ENCODE results near the gene DNMBP. TPM values are rescaled to one million over a fixed set of nuclear protein-coding genes. Genes with fewer than 3 reads are reported as not detected.
"Not testable (repeated sequence)": the region's sequence is repeated elsewhere in the genome, so short reads cannot be mapped to it uniquely, and the experiment has no call there.

The DNMBP gene
- total RNA-seq, 1 donor from 2014 or later = 7.7 TPM

DNA sequence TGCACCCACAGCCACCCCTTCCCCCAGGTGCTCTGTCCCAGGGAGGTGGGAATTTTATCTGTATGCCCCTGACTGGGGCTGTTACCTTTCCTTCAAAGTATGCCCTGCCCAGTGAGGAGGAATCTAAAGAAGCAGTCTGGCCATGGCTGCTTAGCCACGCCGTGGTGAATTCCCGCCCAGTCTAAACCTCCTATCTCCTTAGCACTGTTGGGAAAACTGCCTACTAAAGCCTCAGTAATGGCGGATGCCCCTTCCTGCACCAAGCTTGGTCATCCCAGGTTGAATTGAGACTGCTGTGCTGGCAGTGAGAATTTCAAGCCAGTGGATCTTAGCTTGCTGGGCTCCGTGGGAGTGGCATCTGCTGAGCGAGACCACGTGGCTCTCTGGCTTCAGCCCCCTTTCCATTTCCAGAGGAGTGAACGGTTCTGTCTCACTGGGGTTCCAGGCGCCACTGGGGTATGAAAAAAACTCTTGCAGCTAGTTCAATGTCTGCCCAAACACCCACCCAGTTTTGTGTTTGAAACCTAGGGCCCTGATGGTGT is 140.1 kb downstream of the DNMBP start:
- no peaks in the 10 kb centered on the region for H3K36me3 ChIP-seq
- no peak for DNase-seq
- TF ChIP-seq, protein P1, sequence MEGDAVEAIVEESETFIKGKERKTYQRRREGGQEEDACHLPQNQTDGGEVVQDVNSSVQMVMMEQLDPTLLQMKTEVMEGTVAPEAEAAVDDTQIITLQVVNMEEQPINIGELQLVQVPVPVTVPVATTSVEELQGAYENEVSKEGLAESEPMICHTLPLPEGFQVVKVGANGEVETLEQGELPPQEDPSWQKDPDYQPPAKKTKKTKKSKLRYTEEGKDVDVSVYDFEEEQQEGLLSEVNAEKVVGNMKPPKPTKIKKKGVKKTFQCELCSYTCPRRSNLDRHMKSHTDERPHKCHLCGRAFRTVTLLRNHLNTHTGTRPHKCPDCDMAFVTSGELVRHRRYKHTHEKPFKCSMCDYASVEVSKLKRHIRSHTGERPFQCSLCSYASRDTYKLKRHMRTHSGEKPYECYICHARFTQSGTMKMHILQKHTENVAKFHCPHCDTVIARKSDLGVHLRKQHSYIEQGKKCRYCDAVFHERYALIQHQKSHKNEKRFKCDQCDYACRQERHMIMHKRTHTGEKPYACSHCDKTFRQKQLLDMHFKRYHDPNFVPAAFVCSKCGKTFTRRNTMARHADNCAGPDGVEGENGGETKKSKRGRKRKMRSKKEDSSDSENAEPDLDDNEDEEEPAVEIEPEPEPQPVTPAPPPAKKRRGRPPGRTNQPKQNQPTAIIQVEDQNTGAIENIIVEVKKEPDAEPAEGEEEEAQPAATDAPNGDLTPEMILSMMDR (IDR thresholded peaks at IDR 0.05; ENCODE audit: borderline replicate concordance) = no peak
- peaks cover 8% of the 10 kb centered on the region for H3K4me1 ChIP-seq
- peaks cover 27% of the 10 kb centered on the region for H3K27me3 ChIP-seq (ENCODE audit: low read depth)
- intact Hi-C loops (cut with micrococcal nuclease) = no loop called here
- H3K9me3 ChIP-seq (replicated peaks) = peaks cover 14% of the 10 kb centered on the region
- H3K4me3 ChIP-seq = no peak overlapping the region
- no peak overlapping the region for H3K27ac ChIP-seq (replicated peaks)

DNA sequence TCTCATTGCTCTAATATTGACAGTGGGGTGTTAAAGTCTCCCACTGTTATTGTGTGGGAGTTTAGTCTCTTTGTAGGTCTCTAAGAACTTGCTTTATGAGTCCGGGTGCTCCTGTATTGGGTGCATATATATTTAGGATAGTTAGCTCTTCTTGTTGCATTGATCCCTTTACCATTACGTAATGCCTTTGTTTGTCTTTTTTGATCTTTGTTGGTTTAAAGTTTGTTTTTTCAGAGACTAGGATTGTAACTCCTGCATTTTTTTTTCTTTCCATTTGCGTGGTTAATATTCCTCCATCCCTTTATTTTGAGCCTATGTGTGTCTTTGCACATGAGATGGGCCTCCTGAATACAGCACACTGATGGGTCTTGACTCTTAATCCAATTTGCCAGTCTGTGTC is 142.5 kb downstream of the DNMBP start:
- DNase-seq; H3K4me3 ChIP-seq; H3K4me1 ChIP-seq; H3K27ac ChIP-seq (replicated peaks); H3K36me3 ChIP-seq; intact Hi-C loops (cut with micrococcal nuclease): not testable (repeated sequence)
- Histone ChIP-seq H3K27me3 (ENCODE audit: low read depth) (peaks cover 27% of the 10 kb centered on the region), H3K9me3 (replicated peaks) (peaks cover 14% of the 10 kb centered on the region)

DNA sequence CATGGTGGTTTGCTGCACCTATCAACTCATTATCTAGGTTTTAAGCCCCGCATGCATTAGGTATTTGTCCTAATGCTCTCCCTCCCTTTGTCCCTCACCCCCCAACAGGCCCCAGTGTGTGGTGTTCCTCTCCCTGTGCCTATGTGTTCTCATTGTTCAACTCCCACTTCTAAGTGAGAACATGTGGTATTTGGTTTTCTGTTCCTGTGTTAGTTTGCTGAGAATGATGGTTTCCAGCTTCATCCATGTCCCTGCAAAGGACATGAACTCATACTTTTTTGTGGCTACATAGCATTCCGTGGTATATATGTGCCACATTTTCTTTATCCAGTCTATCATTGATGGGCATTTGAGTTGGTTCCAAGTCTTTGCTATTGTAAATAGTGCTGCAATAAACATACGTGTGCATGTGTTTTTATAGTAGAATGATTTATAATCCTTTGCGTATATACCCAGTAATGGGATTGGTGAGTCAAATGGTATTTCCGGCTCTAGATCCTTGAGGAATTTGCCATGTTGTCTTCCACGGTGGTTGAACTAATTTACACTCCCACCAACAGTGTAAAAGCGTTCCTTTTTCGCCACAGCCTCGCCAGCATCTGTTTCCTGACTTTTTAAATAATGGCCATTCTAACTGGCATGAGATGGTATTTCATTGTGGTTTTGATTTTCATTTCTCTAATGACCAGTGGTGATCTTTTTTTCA is 146.1 kb downstream of the DNMBP start:
- intact Hi-C loops (cut with micrococcal nuclease); H3K36me3 ChIP-seq; DNase-seq; H3K4me1 ChIP-seq; H3K27ac ChIP-seq (replicated peaks); H3K4me3 ChIP-seq: not testable (repeated sequence)
- H3K9me3 ChIP-seq (replicated peaks) = peaks cover 14% of the 10 kb centered on the region
- H3K27me3 ChIP-seq (ENCODE audit: low read depth) = peaks cover 16% of the 10 kb centered on the region

DNA sequence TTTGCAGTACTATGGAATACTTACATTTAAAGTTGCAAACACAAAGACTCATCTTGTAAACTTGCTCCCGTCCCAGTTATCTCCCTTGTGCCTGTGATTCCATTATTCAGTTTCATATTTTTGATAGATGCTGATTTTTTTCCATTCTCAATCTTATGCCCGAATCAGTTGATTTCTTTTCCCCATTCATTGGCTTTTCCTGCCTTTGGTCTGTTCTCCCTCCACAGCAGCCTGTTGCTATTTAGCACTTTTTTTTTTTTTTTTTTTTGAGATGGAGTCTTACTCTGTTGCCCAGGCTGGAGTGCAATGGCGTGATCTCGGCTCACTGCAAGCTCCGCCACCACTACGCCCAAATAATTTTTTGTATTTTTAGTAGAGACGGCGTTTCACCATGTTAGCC is 149.3 kb downstream of the DNMBP start:
- intact Hi-C loops (cut with micrococcal nuclease) = no loop called here
- Histone ChIP-seq H3K36me3 (no peaks in the 10 kb centered on the region), H3K27me3 (ENCODE audit: low read depth) (peaks cover 3% of the 10 kb centered on the region), H3K4me3 (no peak overlapping the region), H3K9me3 (replicated peaks) (peaks cover 5% of the 10 kb centered on the region), H3K27ac (replicated peaks) (no peak overlapping the region), H3K4me1 (no peaks in the 10 kb centered on the region)
- no peak for DNase-seq
- TF ChIP-seq, protein P1 (IDR thresholded peaks at IDR 0.05; ENCODE audit: borderline replicate concordance) = no peak

DNA sequence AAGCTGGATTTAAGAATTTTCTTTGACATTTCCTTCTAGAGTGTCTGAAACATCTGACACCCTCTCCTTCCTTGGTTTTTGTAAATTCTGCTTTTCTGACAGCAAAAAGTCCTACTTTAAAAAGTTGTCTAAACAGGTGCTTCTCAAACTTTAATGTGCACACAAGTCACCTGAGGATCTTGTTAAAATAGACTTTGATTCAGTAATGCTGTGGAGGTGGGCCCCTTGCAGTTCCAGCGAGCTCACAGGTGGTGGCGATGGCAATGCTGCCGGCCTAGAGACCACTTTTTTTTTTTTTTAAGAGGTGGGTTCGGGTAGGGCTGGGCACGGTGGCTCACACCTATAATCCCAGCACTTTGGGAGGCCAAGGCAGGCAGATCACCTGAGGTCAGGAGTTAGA is 150.2 kb downstream of the DNMBP start:
- TF ChIP-seq, protein P1 (IDR thresholded peaks at IDR 0.05; ENCODE audit: borderline replicate concordance) = no peak

DNA sequence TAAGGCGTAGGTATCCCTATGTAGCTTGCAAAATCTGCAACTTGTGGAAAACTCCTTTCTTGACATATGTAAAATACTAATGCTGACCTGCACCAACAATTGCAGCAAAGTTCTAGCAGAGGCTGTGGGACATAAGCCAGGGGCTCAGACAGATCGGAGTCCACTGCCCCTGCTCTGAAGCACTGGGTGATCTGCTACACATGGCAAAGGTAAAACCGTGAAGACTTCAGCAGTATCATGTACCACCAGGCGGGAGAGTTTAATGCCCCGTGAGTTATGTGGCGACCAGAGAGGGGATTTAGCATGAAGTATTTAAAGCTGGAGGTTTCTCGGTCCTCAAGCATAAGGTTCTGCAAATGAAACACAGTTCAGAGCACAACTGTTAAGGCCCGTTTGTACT is 150.9 kb downstream of the DNMBP start:
- Histone ChIP-seq H3K27ac (replicated peaks) (no peak overlapping the region), H3K27me3 (ENCODE audit: low read depth) (no peaks in the 10 kb centered on the region), H3K9me3 (replicated peaks) (no peaks in the 10 kb centered on the region), H3K36me3 (no peaks in the 10 kb centered on the region), H3K4me1 (no peaks in the 10 kb centered on the region), H3K4me3 (no peak overlapping the region)
- intact Hi-C loops (cut with micrococcal nuclease) = loop anchor here (10.0 kb wide), 1 partner anchor 156 kb away; no protein-coding TSS in a partner anchor
- DNase-seq = no peak
- TF ChIP-seq, protein P1 (IDR thresholded peaks at IDR 0.05; ENCODE audit: borderline replicate concordance) = no peak

More for the DNA sequence above, 150.2 kb downstream of the DNMBP start:
- Histone ChIP-seq H3K4me3 (no peak overlapping the region), H3K27ac (replicated peaks) (no peak overlapping the region), H3K4me1 (no peaks in the 10 kb centered on the region), H3K36me3 (no peaks in the 10 kb centered on the region), H3K9me3 (replicated peaks) (no peaks in the 10 kb centered on the region), H3K27me3 (ENCODE audit: low read depth) (no peaks in the 10 kb centered on the region)
- intact Hi-C loops (cut with micrococcal nuclease) = loop anchor here (10.0 kb wide), 1 partner anchor 155 kb away; no protein-coding TSS in a partner anchor
- no peak for DNase-seq
